Activated T-cell treated with anti-CD3 and anti-CD28 coated beads, Interleukin-2, amount 50 U/mL, for 1 hour (primary cell): Measurements from ENCODE around the gene SPINT2.

Experiments
- DNase-seq: peaks from one replicate; pipeline ENCODE4 v3.0.0-alpha.2; 2020

The SPINT2 gene

DNA sequence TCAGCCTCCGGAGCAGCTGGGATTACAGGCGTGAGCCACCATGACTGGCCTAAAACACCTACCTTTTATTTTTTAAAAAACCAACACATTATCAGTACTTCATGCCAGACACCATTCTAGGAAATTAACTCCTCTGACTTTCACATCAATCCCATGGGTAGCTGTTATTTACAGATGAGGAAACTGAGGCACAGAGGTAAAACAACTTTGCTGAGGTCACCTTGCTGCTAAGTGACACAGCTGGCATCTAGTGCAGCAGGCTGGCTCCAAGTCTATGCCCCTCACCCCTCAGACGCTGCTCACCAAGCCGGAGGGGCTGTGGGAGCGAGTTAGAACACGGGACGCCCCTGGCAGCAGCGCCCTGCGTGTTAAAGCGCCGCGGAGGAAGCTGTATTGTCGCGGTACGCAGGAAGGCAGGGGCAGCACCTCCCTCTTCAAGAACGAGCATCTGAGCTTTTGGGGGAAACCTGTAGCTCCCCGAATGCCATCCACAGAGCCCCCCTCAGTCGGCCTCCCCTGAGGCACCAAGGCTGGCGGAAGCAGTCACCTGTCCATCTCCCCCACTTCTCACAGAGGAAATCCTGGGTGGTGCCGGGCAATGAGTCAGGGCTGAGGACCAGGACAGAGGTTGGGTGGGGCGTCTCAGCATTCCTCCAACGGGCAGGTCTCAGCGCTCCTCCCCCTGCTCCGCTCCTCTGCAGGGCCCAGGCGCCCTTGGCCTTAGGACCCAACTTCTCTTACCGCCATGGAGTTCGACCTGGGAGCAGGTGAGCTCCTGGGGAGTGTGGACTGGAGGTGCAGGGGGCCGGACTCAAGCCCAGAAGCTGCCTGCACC is 39.4 kb downstream of the SPINT2 start, which contains the start of gene C19orf33:
C19orf33 (plus strand) TSS at position 735 of the 835 bp plus-strand sequence; CDS start at position 746, 11 bp downstream.
- DNase-seq = no peak

DNA sequence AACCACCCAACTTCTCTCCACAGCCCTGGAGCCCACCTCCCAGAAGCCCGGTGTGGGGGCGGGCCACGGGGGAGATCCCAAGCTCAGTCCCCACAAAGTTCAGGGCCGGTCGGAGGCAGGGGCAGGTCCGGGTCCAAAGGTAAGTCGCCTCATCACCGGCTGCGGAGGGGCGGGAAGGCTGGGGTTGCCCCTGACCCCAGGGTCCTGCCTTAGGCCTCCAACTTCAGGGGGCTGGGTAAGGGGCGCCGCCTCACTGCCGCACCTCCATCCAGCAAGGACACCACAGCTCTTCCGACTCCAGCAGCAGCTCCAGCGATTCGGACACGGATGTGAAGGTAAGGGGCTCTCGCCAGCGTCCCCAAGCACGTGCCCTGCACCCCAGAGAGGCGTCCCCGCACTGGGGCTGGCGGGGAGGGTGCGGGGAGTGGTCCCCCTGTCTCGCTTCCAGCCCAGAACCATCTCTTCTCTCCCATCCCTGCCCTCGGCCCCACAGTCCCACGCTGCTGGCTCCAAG is 40.0 kb downstream of the SPINT2 start:
- no peak for DNase-seq

DNA sequence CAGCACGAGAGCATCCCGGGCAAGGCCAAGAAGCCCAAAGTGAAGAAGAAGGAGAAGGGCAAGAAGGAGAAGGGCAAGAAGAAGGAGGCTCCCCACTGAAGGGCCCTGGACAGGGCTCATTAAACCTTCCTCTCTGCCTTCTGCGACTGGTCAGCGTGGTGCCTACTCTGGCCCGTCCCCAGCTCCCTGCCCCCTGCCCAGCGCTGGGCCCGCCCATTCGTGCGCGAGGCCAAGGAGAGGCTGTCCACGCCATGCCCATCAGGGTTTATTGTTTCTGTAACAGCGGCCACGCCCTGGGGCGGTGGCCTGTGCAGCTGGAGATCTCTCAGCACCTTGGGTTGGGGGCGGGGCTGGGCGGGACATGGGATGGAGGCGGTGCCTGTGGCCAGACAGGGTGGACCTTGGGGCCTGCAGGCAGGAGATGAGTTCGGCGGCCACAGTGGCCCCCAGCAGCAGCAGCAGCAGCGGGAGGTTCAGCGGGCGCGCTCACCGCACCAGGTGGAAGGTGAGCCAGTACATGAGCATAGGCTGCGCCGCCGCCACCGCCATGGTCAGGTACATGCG is 40.6 kb downstream of the SPINT2 start:
- DNase-seq = no peak

DNA sequence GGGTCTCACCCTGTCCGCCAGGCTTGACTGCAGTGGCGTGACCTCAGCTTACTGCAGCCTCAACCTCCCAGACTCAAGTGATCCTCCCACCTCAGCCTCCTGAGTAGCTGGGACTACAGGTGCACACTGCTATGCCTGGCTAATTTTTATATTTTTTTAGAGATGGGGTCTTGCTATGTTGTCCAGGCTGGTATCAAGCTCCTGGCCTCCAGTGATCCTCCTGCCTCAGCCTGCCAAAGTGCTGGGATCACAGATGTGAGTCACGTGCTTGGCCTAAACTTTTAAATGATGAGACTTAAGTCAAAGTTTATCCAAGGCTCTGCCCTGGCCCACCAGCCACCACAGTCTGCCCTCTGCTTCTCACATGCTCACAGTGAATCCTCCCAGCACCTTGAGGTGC is 41.9 kb downstream of the SPINT2 start:
- no peak for DNase-seq

DNA sequence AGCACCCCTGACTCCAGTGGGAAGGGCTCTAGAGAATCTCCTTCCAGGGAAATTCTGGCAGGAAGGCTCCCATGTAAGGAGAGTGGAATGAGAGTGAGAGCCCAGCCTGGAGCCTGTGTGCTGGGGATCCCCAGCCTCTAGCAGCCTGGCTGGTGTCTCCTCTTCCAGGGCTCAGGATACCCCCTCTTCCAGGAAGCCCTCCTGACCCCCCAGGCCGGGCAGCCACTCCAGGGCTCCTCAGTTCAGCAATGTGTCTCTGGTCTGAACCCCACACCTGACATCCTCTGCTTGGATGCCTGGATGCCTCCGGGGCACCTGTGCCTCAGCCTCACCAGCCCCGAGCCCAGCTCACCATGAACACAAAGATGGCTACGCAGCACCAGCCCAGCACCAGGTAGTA is 42.7 kb downstream of the SPINT2 start:
- no peak for DNase-seq

DNA sequence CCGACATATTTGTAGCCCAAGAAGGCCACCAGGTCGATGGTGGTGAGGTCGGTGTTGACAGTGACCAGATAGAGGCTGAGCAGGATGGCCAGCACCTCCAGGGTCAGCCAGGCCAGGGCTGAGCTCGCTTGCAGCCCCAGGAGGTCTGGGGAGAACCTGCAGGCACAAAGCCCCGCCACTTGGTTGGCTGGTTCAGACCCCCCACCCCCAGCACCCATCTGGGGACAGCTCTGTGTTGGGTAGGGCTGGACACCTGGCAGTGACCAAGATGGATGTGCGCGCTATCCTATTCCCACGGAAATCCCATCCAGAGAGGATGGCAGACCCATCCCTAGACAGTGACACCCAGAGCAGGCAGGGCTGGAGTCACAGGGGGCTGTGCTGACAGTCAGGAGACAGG is 43.2 kb downstream of the SPINT2 start:
- no peak for DNase-seq

DNA sequence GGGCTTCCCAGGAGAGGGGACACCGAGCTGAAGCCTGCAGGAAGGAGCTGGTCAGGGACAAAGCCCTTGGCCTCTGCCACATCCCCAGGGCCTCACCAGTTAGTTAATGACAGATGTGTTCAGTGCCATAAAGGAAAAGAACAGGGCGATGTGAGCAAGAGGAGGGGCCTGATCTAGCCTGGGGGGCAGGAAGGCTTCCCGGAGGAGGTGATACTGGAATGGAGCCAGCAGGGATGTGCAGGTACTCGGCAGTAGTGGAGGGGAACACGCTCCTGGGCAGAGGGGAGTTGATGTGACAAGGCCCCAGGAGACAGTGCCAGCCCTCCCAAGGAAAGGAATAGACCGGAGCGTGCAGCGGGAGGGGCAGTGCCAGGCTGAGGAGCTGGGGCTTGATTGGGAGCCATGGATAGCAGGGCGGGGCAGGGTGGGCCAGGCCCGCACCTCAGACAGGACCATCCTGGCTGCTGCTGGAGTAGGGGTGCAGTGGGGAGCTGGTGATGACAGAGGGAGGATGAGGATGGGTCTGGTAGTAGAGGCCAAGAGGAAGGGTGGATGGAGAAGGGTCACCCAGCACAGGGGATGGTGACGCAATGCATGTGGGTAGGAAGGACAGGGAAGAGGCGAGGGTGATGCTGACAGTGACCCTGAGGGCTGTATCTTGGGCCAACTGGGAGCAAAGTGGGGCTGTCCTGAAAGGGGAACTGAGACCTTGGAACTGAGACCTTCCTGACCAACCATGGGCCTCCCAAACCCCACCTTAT is 43.8 kb downstream of the SPINT2 start:
- no peak for DNase-seq

DNA sequence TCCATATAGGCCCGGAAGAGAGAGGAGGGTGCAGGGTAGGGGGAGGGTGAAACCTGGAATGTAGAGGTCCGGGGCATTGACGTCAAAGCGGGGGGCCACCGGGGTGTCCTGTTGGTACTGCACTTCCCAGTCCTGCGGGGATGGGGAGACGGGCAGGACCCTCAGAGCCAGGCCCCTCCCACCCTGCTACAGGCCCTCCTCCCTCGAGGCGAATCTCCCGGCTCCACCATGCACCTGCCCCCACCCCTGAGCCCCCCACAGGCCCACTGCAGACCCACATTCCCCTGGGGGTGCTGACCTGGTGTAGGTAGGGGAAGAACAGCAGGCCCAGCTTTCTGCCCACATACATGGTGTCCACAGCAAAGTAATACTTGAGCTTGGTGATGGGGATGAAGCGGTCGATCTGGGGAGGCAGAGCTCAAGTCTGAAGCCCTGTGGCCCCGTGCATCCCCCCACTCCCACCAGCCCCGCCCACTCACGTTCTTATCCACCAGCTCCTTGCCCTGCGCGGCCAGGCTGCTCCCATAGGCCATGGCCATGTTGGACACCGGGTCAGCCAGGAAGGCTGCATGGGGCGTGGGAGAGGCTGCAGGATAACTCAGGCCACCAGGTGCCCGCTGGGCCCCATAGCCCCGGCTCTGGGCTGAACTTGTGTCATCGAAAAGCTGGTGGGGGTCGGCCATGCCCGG is 44.7 kb downstream of the SPINT2 start:
- no peak for DNase-seq

DNA sequence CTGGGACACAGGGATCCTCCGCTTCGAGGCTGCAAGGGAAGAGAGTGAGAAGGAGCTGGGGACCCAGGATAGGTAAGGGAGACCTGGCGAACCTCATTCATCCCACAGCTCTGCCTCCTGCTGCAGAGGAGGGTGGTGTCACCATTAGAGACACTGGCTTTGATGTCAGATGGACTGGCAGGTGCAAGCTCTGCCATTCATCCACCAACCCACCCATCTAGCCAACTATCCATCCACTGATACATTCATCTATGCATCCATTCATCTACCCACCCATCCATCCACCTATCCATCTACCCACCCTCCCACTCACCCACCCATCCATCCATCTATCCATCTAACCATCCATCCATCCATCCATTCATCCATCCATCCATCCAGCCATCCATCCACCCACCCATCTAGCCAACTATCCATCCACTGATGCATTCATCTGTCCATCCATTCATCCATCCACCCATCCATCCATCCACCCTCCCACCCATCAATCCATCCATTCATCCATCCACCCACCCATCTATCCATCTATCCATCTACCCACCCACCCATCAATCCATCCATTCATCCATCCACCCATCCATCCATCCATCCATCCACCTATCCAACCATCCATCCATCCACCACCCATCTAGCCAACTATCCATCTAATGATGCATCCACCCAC is 45.4 kb downstream of the SPINT2 start:
- DNase-seq = no peak

DNA sequence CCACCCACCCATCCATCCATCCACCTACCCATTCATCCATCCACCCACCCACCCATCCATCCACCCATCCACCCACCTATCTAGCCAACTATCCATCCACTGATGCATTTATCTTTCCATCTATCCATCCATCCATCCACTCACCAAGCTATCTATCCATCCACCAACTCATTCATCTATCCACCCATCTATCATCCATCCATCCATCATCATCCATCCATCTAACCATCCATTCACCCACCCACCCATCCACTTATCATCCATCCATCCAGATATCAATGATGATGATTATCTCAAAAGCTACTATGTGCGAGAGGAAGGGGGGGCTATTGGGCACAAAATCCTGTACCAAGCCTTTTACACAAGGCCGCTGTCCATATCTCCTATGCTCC is 45.9 kb downstream of the SPINT2 start:
- no peak for DNase-seq

DNA sequence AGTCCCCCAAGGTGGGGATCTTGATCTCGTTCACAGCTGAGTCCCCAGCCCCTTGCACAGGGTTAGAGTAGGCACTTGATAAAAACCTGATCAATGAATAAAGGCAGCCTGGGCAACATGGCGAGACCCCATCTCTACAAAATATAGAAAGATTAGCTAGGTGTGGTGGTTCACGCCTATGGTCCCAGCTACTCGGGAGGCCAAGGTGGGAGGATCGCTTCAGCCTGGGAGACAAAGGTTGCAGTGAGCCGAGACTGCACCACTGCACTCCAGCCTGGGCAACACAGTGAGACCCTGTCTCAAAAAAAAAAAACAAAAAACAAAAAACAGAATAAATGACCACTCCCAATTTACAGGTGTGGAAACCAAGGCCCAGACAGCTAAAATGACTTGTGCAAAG is 46.6 kb downstream of the SPINT2 start:
- DNase-seq = no peak

DNA sequence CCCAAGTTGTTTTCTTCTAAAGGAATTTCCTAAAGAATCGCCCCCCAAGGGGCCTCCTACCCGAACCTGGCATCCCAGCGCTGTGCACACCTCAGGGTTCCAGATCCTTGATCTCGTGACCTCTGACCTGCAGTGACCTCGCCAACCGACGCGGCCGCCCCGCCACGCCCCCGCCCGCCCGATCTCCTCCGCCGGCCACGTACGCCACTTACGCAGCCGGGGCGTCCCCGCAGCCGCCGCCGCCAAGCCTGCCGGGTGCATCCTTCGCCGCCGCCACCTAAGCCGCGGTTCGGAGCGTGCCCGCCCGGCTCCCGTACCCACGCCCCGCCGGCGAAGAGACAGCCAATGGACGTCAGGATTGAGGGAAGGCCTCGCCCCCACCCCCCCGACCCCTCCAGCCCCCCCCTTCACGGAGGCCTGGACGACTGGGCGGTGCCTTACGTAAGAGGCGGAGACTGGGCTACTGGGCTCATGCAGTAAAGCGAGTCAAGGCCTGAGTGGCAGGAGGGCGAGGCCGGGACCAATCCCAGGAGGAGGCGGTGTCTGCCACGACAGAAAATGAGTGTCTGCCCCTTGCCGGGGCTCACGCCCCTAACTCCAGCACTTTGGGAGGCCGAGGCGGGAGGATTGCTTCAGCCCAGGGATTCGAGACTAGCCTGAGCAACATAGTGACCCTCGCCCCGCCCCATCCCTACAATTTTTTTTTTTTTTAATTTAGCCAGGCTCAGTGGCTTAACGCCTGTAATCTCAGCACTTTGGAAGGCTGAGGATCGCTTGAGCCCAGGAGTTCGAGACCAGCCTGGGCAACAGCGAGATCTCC is 51.5 kb downstream of the SPINT2 start, which contains the start of gene YIF1B:
YIF1B (minus strand) TSS at position 291 of the 820 bp plus-strand sequence; CDS start at position 261, 30 bp downstream.
- peak; percentile 94 for DNase-seq

DNA sequence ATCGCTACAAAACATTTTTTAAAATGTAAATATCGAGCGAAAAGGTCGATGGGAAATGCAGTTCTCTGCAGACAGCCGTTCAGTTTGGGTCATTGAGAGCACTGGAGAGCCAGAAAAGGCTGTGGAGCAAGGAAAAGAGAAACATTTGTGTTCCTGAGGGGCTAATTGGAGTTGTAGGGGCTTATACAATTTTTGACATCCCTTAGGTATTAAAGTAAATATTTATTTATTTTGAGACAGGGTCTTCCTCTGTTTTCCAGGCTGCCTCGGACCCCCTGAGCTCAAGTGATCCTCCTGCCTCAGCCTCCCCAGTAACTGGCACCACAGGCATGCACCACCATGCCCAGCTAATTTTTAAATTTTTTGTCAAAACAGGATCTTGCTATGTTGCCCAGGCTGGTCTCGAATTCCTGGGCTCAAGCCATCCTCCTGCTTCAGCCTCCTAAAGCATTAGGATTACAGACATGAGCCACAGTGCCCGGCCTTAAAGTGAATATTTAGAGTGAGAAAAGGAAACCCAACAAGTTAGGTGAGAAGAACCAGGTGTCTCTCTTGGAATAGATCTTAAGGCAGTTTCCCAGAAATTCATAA is 52.2 kb downstream of the SPINT2 start:
- no peak for DNase-seq

DNA sequence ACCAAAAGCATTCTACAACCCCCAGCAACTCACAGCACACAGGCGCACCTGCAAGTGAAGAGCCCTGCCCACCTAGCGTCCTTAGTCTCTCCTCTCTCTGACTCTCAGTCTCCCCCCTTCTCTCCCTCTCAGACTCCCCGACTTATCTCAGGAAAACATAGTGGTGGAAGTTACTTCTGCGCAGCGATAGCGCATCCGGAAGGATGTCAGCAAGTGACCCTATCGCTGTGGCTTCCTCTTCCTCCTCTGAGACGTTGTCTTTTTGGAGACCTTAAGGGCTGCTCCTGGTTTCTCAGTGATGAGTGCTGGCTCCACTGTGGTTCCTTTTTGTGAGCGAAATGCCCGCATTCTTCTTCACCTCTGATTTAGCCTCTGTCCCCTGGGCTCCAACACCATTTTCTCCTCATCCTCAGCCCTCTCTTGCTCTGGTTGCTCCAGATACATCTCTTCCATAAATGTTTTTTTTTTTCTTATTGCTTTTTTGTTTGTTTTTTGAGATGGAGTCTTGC is 52.8 kb downstream of the SPINT2 start:
- peak; percentile 35 for DNase-seq

DNA sequence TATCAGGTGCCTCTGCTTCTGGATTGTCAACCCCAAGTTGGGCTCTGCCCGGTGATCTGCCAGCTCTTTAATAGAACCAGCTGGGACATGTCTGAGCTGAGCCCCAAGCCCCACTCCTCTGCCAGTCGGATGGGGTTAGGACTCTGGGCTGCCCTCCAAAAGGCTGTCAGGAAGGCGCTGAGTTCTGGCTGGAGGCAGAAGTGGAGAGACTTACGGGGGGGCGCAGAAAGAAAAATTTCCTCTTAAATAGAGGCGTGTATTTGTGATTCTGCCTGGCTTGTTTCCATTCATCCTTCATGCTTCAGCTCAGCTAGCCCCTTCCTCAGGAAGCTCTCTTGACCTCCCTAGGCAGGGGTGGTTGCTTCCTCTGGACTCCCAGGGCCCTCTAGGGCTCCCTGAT is 54.3 kb downstream of the SPINT2 start:
- DNase-seq = no peak

DNA sequence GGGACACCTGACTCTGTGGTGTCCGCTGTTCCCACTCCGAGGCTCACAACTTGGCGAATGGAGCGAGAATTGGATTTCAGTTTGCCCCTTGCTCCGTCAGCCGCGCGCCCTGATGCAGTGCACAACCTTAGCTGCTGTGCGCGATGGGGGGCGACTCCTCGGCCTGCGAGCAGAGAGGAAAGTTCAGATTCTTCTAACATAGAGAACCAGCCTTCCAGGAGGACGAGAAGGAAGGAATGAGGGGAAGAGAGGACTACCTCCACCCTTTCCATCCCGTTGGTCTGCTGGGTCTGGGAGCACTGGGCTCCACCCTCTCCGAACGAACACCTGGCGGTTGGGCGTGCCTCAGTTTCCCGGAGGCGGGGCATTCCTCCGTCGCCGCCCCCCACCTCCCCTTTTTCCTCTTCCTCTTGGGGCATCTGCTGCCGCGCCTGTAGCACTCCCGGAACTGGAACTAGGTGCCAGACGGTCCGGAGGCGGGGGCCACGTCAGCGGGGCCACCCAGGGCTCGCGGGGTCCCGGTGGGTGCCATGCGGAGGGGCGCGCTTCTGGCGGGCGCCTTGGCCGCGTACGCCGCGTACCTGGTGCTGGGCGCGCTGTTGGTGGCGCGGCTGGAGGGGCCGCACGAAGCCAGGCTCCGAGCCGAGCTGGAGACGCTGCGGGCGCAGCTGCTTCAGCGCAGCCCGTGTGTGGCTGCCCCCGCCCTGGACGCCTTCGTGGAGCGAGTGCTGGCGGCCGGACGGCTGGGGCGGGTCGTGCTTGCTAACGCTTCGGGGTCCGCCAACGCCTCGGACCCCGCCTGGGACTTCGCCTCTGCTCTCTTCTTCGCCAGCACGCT is 55.3 kb downstream of the SPINT2 start, which contains the start of gene KCNK6:
KCNK6 (plus strand) TSS at position 425 of the 838 bp plus-strand sequence; CDS start at position 531, 106 bp downstream.
- DNase-seq = peak; percentile 57

DNA sequence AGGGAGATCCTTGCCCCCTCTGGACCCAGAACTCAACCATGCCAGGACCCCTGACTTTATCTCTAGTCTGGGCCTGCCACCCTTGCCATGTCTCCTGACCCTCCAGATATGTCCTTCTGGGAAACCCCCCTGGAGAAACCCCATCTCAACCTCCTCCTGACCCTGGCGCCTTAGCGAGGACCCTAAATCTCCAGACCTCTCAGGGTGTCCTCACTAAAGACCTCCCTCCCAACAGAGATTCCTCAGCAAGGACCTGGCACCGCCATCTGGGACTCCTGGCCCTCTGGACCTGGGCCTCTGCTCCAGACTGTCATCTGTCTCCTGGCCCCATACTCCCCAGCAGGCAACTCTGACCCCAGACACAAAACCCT is 56.6 kb downstream of the SPINT2 start:
- no peak for DNase-seq

DNA sequence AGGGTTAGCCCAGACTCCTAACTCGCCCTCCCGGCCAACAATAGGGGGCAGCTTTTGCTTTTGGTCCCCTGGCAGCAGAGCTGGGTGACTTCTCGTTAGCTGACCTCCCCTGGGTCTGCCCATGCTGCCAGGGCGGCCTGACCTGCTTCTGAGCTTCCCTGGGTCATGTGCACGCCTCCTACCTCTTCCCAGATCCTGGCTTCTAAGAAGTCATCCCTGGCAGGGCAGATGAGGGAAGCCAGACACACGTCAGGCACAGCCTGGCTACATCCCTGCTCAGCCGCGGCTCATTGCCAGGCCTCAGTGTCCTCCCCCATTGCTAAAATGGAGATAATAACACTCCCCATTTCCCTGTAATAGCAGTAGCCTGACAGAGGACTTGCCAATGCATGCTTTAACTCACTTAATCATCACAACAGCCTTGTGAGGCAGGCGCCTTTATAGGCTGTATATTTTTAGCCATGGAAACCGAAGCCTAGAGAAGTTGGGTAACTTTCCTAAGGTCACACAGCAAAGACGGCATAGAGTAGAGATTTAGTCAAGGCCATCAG is 57.3 kb downstream of the SPINT2 start:
- no peak for DNase-seq

DNA sequence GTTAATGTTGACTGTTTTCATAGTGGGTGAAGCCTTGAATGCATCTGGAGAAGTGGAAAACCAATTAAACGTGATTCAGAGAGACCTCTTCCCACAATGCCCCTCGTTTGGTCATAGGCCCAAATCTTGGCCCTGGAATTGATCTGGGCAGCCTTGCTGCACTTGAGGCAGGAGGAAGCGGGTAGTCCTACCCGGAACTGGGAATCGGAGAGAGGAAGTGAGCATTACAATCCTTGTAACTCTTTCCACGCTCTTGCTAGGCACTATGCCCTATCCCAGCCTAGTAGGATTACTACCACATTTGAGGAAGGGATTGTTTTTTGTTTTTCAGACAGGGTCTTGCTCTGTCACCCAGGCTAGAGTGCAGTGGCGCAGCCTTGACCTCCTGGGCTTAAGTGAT is 58.9 kb downstream of the SPINT2 start:
- no peak for DNase-seq
